GM11168 (cell line): Measurements from ENCODE around the gene ARHGAP6.

ENCODE experiments used
- in situ Hi-C: fragments of 300-500 bp; cut with MboI; formaldehyde crosslinking; loops from one replicate; pipeline ENCODE4 v1.12.0; 2022; ENCODE audit warnings: low sequenced_read_pairs; ENCODE audit not compliant: unreplicated experiment

Gene ARHGAP6

DNA sequence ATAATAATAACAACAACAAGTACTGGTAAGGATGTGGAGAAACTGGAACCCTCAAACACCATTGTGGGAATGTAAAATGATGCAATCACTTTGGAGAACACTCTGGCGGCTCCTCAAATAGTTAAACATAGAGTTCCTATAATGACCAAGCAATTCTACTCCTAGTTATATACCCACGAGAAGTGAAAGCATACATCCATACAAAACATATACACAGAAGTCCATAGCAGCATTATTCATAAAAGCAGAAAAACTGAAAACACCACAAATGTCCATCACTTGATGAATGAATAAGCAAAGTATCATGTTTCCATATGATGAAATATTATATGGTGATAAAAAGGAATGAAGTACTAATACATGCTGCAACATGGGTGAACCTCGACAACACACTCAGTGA, 255.8 kb downstream of the ARHGAP6 start:
- in situ Hi-C loops, result no loop called here

- in situ Hi-C loops, result no loop called here
Observed at GRCh38 chrX:11408783-11409182, 256.9 kb downstream of the ARHGAP6 start.

GRCh38 chrX:11408109-11408405, 257.7 kb downstream of the ARHGAP6 start:
- in situ Hi-C loops, result no loop called here

DNA sequence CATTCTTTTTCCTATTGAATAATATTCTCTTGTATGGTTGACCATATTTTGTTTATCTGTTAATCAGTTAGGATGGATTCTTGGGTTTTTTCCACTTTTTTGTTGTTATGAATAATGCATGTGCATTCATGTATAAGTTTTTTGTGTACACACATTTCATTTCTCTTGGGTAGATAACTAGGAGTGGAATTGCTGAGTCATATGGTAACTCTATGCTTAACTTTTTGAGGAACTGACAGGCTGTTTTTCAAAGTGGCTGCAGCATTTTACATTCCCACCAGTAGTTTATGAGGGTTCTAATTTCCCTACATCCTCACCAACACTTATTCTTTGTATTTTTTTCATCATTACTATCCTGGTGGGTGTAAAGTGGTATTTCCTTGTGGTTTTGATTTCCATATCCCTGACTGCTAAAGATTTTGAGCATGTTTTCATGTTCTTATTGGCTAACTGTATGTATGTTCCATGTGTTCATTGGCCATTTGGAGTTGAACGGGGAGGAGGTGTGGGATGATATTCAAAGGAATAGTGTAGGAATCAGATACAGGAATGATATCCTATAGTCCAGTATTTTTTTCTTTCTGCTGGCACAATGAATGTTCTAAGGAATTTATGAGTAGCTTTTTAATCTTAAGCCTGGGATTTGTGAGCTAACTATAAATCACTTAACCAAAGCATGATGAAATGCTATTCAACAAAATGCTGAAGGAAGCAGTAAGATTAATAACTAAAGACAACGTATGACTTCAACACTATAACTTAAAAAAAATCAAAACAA, 258.2 kb downstream of the ARHGAP6 start:
- in situ Hi-C loops, result no loop called here

DNA sequence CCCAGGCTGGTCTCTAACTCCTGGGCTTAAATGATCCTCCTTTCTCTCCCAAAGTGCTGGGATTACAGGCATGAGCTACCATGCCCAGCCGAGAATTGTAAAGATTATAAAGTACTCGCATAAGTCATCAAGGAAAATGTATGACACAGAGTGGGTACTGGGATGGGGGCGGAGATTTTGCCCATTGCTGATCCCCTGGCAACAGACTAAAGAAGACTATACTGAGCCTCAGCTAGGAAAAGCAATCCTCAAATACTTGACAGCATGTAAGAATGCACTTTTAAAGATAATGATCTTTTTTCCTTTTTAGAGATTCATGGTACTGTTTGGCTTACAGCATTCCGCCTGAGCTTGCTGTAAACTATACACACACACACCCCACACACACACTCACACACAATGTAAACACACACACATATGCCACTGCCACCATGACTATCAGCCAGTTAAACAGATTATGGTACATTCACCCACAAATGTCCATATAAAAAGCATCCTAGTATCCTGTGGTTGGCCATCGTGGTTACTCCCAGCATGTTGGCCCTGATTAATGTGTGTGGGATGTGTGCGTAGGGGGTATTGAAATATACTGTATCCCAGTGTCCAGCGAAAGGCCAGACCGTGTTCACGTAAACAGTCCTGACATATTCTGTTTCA, 259.5 kb downstream of the ARHGAP6 start:
- in situ Hi-C loops, result no loop called here

- in situ Hi-C loops, result no loop called here
Observed at GRCh38 chrX:11403631-11404030, 262.1 kb downstream of the ARHGAP6 start.

GRCh38 chrX:11401966-11402365, 263.8 kb downstream of the ARHGAP6 start:
- in situ Hi-C loops, result no loop called here

DNA sequence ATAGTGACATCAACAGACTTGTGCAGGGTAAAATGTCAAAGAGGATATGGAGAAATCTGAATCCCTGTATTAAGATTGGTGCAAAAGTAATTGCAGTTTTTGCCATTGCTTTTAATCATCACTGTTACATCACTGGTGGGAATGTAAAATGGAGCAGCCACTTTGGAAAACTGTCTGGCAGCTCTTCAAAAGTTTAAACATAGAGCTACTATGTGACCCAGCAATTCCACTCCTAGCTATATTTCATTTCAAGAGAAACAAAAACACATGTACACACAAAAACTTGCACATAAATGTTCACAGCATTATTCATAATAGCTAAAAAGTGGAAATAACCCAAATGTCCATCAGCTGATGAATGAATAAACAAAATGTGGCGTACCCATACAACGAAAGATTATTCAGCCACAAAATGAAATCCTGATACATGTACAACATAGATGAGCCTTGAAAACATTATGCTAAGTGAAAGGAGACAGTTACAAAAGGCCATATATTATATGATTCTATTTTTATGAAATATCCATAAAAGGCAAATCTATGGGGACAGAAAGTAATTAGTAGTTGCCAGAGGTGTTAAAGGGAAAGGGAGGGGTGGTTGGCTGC, 266.1 kb downstream of the ARHGAP6 start:
- in situ Hi-C loops, result loop anchor here (25.0 kb wide), 1 partner anchor 113 kb away; no protein-coding TSS in a partner anchor

- in situ Hi-C loops, result loop anchor here (25.0 kb wide), 1 partner anchor 114 kb away; no protein-coding TSS in a partner anchor
Observed at GRCh38 chrX:11398785-11399184, 266.9 kb downstream of the ARHGAP6 start.

DNA sequence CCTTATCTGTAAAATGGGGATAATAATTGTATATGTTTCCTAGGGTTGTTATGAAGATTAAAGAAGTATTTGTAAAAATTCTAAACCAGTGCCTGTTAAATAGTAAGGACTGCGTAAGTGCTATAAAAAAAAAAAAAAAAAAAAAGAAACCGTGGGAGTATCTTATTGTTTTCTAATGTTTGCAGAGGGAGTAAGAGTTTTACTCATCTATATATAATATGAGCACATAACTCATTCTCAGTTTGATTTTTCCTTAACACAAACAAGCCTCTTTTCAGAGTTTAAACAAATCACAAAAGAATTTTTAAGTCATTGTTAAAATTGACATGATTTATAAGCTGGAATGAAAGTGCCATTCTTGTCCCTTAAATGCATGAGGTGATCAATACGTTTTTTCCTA, 267.6 kb downstream of the ARHGAP6 start:
- in situ Hi-C loops, result loop anchor here (25.0 kb wide), 1 partner anchor 114 kb away; no protein-coding TSS in a partner anchor

GRCh38 chrX:11397680-11398079, 268.0 kb downstream of the ARHGAP6 start:
- in situ Hi-C loops, result loop anchor here (25.0 kb wide), 1 partner anchor 115 kb away; no protein-coding TSS in a partner anchor

GRCh38 chrX:11395859-11396258, 269.9 kb downstream of the ARHGAP6 start:
- in situ Hi-C loops, result loop anchor here (25.0 kb wide), 1 partner anchor 116 kb away; no protein-coding TSS in a partner anchor

DNA sequence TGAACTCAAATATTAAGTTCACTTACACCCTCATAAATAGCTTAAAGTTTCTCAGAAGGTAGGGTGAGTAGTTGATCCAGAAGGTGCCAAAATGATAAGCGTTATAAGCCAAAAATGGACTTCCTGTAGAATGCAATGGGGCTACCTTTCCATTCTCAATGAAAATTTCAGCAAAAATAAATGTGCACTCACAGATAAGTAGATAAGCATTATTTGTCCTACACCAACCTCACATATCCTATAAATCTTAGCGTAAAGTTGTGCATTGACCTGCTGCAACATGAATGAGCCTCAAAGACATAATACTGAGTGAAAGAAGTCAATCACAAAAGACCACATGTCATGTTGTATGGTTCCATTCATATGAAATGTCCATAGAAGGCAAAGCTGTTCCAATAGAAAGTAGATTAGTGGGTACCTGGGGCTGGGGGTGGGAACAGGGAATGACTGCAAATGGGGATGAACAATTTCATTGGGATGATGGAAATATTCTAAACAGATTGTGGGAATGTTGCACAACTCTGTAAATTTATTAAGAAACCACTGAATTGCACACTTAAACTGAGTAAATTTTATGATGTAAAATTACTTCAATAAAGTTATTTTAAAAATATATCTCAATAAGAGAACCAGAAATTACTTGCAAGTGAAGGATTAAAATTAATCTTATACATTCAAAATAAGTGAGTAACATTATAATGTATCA, 271.6 kb downstream of the ARHGAP6 start:
- in situ Hi-C loops, result loop anchor here (25.0 kb wide), 1 partner anchor 118 kb away; no protein-coding TSS in a partner anchor

DNA sequence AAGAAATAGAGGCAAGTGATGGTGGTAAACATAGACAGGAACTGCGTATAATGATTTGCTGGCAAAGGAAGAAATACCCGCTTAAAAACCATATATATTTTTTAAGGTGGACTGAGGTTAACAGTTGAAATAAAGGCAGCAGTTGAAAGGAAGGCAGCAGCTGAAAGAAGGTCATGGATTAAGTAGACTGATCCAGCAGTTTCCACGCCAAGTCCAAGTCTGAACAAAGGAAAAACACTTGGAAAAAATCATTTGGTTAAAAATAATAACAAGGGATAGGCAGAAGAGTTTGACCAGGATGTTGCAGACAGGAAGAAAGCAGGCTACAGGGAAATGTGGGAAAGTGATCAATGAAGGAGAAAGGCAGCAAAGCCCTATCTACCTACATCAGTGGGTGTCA, 278.9 kb downstream of the ARHGAP6 start:
- in situ Hi-C loops, result loop anchor here (25.0 kb wide), 1 partner anchor 125 kb away; no protein-coding TSS in a partner anchor

DNA sequence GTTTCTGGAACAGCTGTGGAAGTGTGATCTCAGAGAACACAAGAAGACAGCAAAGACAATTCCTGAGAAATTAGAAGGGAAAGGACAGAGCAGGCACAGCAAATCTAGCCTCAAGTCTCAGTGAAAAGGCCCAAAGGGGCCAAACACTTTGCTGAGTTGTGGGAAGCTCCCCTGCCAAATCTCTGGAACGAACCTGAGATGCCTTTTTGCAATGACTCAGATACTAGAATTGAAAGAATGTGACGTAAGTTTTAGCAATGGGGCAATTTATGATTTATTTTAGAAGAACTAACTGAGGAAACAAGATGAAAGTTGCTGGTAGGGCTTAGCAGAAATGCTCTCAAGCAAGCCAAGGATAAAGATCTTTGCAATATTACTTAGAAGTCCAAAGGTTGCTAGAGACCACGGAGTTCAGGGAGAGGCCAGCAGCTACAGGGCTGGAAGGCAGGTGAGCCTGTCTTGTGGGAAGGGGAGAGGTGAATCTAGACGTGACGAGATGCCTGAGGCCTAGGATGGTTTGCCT, 279.7 kb downstream of the ARHGAP6 start:
- in situ Hi-C loops, result loop anchor here (25.0 kb wide), 1 partner anchor 126 kb away; no protein-coding TSS in a partner anchor

DNA sequence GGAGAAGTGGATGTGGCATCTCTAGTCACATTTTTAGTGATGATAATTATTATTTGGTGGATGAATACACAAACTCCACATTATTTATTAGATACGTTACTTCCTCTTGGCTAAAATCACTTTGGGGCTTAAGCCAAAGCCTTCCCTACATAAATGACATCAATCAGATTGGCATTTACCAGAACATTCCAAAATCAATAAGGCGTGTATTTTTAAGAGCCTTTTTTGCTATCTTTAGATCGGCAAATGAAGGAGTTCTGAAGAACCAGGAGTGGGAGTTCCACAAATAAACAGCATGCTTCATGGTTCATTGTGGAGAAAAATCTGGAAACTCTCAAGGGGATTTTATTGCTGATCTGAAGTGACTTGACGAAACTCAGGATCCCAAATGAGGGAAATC, 282.8 kb downstream of the ARHGAP6 start:
- in situ Hi-C loops, result loop anchor here (25.0 kb wide), 1 partner anchor 129 kb away; no protein-coding TSS in a partner anchor

- in situ Hi-C loops, result loop anchor here (25.0 kb wide), 1 partner anchor 131 kb away; no protein-coding TSS in a partner anchor
Observed at GRCh38 chrX:11381464-11381863, 284.3 kb downstream of the ARHGAP6 start.

DNA sequence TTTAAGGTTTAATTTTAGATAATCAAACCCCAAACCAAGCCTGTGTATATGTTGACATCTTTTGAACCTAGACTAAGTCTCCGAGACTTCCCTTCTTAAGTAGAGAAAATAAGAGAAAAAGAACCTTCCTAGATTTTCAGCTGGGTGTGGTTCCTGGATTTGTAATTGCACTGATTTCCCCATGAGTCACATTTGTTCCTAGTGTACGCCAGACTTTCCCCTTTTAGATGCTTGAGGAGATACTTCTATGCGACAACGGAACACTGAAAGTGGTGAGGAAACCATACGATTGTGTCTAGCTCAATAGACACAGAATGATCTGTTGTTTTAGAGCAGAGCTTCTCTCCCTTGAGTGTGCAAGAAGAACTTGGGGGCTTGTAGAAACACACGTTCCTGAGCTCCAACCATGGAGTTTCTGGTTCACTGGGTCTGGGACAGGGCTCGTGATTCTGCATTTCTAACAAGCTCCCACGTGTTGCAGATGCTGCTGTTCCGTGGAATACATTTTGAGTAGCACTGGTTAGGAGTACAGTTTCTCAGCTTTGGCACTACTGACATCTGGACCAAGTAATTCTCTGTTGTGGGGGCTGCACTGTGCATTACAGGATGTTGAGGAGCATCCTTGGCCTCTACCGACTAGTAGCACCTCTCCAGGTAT, 285.4 kb downstream of the ARHGAP6 start:
- in situ Hi-C loops, result loop anchor here (25.0 kb wide), 1 partner anchor 132 kb away; no protein-coding TSS in a partner anchor

GRCh38 chrX:11376163-11376562, 289.6 kb downstream of the ARHGAP6 start:
- in situ Hi-C loops, result loop anchor here (25.0 kb wide), 1 partner anchor 136 kb away; no protein-coding TSS in a partner anchor
